AG10803 (cell line): ENCODE data around the gene LIMS2.

Experiments
- DNase-seq: peaks from one replicate; pipeline ENCODE4 v3.0.0; 2010; ENCODE audit warnings: low read depth
- H3K4me3 ChIP-seq: 2 replicates; pipeline ENCODE4 v1.5.1; 2011; ENCODE audit warnings: mild to moderate bottlenecking, low read length, control low read depth
- CTCF ChIP-seq: conservative IDR thresholded peaks from 2 replicates; pipeline ENCODE4 v1.5.1; 2011; ENCODE audit warnings: mild to moderate bottlenecking, low read length, control low read depth, inconsistent platforms

Gene LIMS2

GRCh38 chr2:127688405-127688804, 13.1 kb upstream of the LIMS2 start:
- no peak for TF ChIP-seq CTCF
- H3K4me3 ChIP-seq: no peak overlapping the region
- DNase-seq: no peak

GRCh38 chr2:127685410-127686080, 10.2 kb upstream of the LIMS2 start:
- no peak for TF ChIP-seq CTCF
- no peak overlapping the region for H3K4me3 ChIP-seq
- no peak for DNase-seq

GRCh38 chr2:127683757-127684156, 8.4 kb upstream of the LIMS2 start:
- no peak for TF ChIP-seq CTCF
- no peak overlapping the region for H3K4me3 ChIP-seq
- peak; percentile 23 for DNase-seq

- TF ChIP-seq CTCF: no peak
- H3K4me3 ChIP-seq: no peak overlapping the region
- no peak for DNase-seq
Observed at GRCh38 chr2:127683056-127683455, 7.7 kb upstream of the LIMS2 start.

GRCh38 chr2:127681976-127682857, 6.9 kb upstream of the LIMS2 start:
- TF ChIP-seq CTCF: no peak
- DNase-seq: no peak
- no peak overlapping the region for H3K4me3 ChIP-seq

- H3K4me3 ChIP-seq: no peak overlapping the region
- no peak for DNase-seq
- no peak for TF ChIP-seq CTCF
Observed at GRCh38 chr2:127681288-127681804, 6.0 kb upstream of the LIMS2 start.
